ENCODE results near the gene NUP188. TPM values are rescaled to one million over a fixed set of nuclear protein-coding genes. Genes with fewer than 3 reads are reported as not detected.

The NUP188 gene
- total and polyA plus RNA-seq, 10 donors, result 11.0 to 72.5 (median 49.7) TPM

GRCh38 chr9:128919402-128920089, 28.0 kb upstream of the NUP188 start:
- intact Hi-C loops (cut with DNase I; ENCODE audit: low total_unique reads), result no loop called here
- peak overlapping the region in 5 of 8 donors; percentile 60 to 84 (median 78) for H3K27ac ChIP-seq
- peaks cover 0 to 9% (median 0%) of the 10 kb centered on the region in 7 donors for H3K27me3 ChIP-seq (replicated peaks in 1 of 7)
- no peak for TF ChIP-seq POLR2AphosphoS5 (IDR thresholded peaks at IDR 0.05)
- TF ChIP-seq POLR2A (IDR thresholded peaks at IDR 0.05), result no peak
- TF ChIP-seq CTCF (IDR thresholded peaks at IDR 0.05 in 8 of 11, conservative IDR thresholded peaks at IDR 0.05 in 3 of 11), result no peak
- 87 to 92% (median 88%) methylated on average over 14 of the region's 14 CpGs for WGBS, 5 donors
- peaks cover 5 to 88% (median 57%) of the 10 kb centered on the region in 6 donors for H3K4me1 ChIP-seq
- peaks cover 0 to 50% (median 26%) of the 10 kb centered on the region in 6 donors for H3K36me3 ChIP-seq
- no peaks in the 10 kb centered on the region for H3K9me3 ChIP-seq
- no peak overlapping the region for H3K4me3 ChIP-seq
- no peak for DNase-seq

- DNase-seq, result no peak
- intact Hi-C loops (cut with DNase I; ENCODE audit: low total_unique reads), result no loop called here
- Histone ChIP-seq H3K27me3 (replicated peaks in 1 of 7) (peaks cover 0 to 9% (median 0%) of the 10 kb centered on the region in 7 donors), H3K9me3 (no peaks in the 10 kb centered on the region), H3K4me1 (peaks cover 5 to 79% (median 50%) of the 10 kb centered on the region in 6 donors), H3K4me3 (peak within 1 kb of the TSS in 6 of 8 donors; percentile 34 to 66 (median 40)), H3K27ac (peak within 1 kb of the TSS; percentile 4 to 84 (median 74)), H3K36me3 (peaks cover 0 to 40% (median 23%) of the 10 kb centered on the region in 6 donors)
- 53 to 71% (median 68%) methylated on average over 9 to 13 of the region's 13 CpGs for WGBS, 5 donors
- TF ChIP-seq POLR2AphosphoS5 (IDR thresholded peaks at IDR 0.05) (peak; percentile 59 to 85 (median 77)), POLR2A (IDR thresholded peaks at IDR 0.05) (no peak), CTCF (IDR thresholded peaks at IDR 0.05 in 8 of 11, conservative IDR thresholded peaks at IDR 0.05 in 3 of 11) (no peak)
Measured at GRCh38 chr9:128920381-128921058, 27.0 kb upstream of the NUP188 start, which contains the start of gene PHYHD1. Gene PHYHD1 (plus strand): TSS chr9:128920982. CDS start chr9:128922324, 1,342 bp downstream.

- no peaks in the 10 kb centered on the region for H3K9me3 ChIP-seq
- no peak for DNase-seq
- intact Hi-C loops (cut with DNase I; ENCODE audit: low total_unique reads), result no loop called here
- TF ChIP-seq POLR2A (IDR thresholded peaks at IDR 0.05) (no peak), CTCF (IDR thresholded peaks at IDR 0.05 in 8 of 11, conservative IDR thresholded peaks at IDR 0.05 in 3 of 11) (no peak), POLR2AphosphoS5 (IDR thresholded peaks at IDR 0.05) (peak in 2 of 3 donors; percentile 46 to 66)
- WGBS, 5 donors, result 12 to 28% (median 17%) methylated on average over 23 to 32 of the region's 32 CpGs
- H3K36me3 ChIP-seq, result peaks cover 0 to 24% (median 10%) of the 10 kb centered on the region in 6 donors
- H3K4me1 ChIP-seq, result peaks cover 0 to 63% (median 39%) of the 10 kb centered on the region in 6 donors
- H3K27ac ChIP-seq, result peak overlapping the region; percentile 6 to 84 (median 74)
- H3K4me3 ChIP-seq, result peak overlapping the region; percentile 24 to 66 (median 37)
- H3K27me3 ChIP-seq (replicated peaks in 1 of 7), result peaks cover 0 to 9% (median 0%) of the 10 kb centered on the region in 7 donors
Measured at GRCh38 chr9:128921881-128922763, 25.4 kb upstream of the NUP188 start.
